HuH-7 (cell line): ENCODE measurements around the gene MSH3.

Source experiments
- DNase-seq: peaks from one replicate; pipeline ENCODE4 v3.0.0; 2011; ENCODE audit warnings: low spot score

Gene MSH3

DNA sequence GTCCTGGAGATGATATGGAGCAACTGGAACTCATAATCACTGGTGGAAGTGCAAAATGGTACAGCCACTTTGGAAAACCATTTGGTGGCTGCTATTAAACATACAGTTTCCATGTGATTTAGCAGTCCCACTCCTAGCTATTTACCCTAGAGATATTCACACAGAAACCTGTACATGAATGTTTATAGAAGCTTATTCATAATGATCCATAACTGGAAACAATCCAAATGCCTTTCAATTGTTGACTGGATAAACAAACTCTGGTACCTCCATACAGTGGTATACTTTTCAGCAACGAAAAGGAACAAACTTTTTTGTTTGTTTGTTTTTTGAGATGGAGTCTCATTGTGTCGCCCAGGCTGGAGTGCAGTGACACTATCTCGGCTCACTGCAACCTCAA lies 258.0 kb downstream of the MSH3 start:
- DNase-seq: no peak

DNA sequence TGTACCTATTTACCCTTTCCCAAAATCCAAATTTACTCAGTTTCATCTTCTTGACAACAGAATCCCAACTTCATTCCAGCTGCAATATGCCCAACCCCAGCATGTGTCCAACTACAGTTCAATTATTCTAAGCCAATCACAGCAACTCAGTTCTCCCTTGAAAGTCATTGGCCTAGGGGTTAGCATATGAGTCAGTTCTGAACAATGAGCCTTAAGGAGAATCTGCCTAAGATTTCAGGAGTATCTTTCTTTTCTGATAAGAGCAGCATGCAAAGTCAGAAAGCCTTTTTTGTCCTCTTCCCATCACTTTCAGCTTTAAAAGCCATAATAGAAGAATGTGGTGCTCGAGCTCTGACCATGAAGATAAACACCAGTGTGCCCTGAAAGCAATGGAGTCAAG lies 261.3 kb downstream of the MSH3 start:
- no peak for DNase-seq

DNA sequence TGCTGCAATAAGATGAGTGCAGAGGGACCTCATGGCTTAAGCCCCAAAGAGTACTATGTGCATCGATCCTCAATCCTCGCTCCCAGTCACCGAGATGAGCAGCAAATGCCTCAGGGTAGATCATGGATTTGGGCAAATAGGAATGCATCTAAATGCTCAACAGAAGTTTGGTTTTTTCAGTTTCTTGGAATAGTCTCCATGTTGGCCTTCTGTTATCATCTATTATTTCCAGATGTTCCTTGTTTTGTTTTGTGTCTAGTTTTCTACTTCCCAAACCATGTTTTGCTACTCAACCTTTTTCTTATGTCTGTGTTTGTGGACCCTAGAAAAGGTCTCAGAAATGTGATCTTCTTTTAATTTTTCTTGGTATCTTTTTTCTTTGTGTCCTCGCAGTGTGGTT lies 262.2 kb downstream of the MSH3 start:
- no peak for DNase-seq

DNA sequence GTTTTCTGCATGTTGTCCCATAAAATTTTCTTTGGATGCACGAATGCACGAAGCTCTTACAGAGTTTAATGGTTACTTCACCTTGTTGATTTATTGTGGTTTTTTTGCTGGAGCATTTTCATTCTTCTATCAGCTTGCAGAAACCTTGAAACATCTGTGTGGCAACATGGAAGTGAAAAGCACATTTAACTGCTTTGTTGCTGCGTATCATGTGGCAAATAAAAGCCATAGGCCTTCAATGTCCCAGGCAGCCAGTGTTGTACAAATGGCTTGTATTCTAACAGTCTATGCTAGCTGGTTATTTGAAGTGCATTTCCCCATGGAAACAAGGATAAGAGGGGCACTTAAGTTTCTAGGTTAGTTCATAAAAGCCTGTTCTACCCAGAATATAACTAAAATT lies 263.2 kb downstream of the MSH3 start:
- no peak for DNase-seq

DNA sequence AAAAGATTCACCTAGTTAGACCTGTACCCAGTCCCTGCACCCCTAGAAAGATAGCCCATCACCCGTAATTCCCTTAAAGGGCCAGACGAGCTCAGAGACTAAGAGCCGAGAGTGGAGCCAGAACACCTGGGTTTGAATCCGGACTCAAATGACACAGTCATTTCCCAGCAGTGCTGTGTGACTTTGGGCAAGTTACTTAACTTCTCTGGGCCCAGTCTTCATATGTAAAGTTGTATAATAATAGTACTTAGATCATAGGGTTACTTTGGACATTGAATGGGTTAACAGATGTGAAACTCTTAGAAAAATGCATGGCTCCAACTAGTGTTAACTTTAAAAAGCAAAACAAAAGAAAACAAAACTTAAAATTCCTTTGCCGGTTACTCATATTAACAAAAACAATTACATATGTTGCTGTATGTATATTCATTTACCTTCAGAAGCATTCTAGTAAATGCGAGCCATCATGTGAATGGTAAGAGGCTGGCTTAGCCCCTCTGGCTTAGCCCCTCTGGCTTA lies 265.3 kb downstream of the MSH3 start:
- no peak for DNase-seq

DNA sequence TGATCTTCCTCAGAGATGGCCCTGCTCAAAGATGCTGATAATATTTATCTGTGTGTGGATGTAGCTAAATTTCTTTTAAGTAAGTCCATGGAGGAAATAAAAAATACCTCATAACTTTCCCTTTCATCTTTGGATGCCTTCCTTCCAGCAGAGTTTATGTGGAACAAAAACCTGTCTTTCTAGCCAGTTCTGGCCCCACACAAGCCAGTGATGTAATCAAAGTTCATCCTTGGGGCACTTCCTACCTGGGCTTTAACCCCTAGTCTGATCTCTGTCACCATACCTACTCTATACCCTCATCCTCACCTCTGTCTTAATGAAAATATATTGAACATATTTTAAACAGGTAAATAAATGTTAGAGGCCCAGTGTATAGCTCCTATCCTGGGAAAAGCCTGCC lies 265.9 kb downstream of the MSH3 start:
- DNase-seq: no peak

DNA sequence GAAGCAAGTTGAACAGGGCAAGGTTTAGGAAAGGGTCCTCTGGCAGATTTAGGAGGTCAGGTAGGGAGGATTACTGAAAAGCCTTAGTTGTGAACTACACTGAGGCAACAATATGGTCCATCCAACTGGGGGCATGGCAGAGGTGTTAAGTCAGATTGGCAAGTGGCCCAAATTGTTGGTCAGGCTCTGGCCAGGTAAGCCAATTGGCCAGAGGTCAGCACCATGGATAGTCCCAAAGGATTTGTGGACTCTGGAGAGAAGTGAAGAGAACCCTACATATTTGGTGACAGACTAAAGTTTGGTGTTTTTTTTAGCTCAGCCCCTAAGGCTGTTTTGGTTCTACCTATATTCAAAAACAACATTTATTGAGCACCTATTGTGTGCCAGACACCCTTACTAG lies 266.6 kb downstream of the MSH3 start:
- DNase-seq: no peak

DNA sequence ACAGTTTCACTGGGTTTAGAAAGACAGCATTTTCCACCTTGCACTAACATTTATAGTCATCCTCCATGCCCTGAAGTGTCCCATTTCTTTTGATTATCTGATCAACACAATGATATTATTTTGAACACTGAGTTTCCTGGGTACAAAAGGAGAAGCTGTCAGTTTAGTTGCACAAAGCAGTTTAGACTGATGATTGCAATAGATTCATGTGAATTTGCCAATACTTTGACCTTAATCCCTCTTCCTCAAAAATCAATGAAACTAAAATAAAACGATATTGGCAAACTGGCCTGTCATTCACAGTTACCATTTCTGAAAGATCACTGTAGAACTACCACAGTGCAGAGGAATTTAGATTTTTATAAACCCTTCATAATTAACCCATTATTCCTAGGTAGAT lies 271.5 kb downstream of the MSH3 start:
- DNase-seq: no peak
